ENCODE data around the gene KAZALD1.

GRCh38 chr10:101085846-101086245 is 24.1 kb downstream of the KAZALD1 start:
- no peak for TF ChIP-seq CTCF (conservative IDR thresholded peaks at IDR 0.05; ENCODE audit: low read depth, low read length)
- no peak for TF ChIP-seq EZH2phosphoT487 (IDR thresholded peaks at IDR 0.05; ENCODE audit: borderline replicate concordance, low read length)
- TF ChIP-seq EZH2 (IDR thresholded peaks at IDR 0.05; ENCODE audit: low read length, unreplicated experiment), result no peak
